Large intestine (tissue), 3 donors: Measurements from ENCODE around the gene RUSC2. TPM values are rescaled to one million over a fixed set of nuclear protein-coding genes. Genes with fewer than 3 reads are reported as not detected.
"Not testable (repeated sequence)": the region's sequence is repeated elsewhere in the genome, so short reads cannot be mapped to it uniquely, and the experiment has no call there.

Source experiments
- DNase-seq, 2 donors: peaks; one replicate each; pipeline versions ENCODE4 v3.0.0 to v3.0.0-alpha.2; 2013
- H3K27ac ChIP-seq: one replicate; pipeline ENCODE4 v1.5.1; 2013; ENCODE audit warnings: low read length
- H3K27me3 ChIP-seq: 2 replicates; pipeline ENCODE4 v1.6.1; 2013; ENCODE audit warnings: low read length; ENCODE audit not compliant: control insufficient read depth, insufficient read depth
- H3K36me3 ChIP-seq: 2 replicates; pipeline ENCODE4 v1.6.1; 2013; ENCODE audit warnings: low read length; ENCODE audit not compliant: control insufficient read depth, insufficient read depth
- H3K4me1 ChIP-seq: one replicate; pipeline ENCODE4 v1.6.1; 2013; ENCODE audit warnings: low read length; ENCODE audit not compliant: control insufficient read depth, insufficient read depth
- H3K4me3 ChIP-seq: one replicate; pipeline ENCODE4 v1.5.1; 2013; ENCODE audit warnings: low read length
- H3K9me3 ChIP-seq: one replicate; pipeline ENCODE4 v1.6.1; 2013; ENCODE audit warnings: mild to moderate bottlenecking, low read depth, low read length, moderate library complexity; ENCODE audit not compliant: control insufficient read depth
- WGBS: methylation state at CpG from one replicate; pipeline ENCODE4 v1.1.5; 2013; ENCODE audit warnings: low lambda C conversion rate; ENCODE audit not compliant: insufficient coverage; 5-methylcytosine and 5-hydroxymethylcytosine counted together
- polyA plus RNA-seq: library from polyadenylated mRNA; unstranded; fragments of 120-200 nt; gene quantifications from one replicate; pipeline ENCODE4 v1.2.1, GENCODE V29; 2013

The RUSC2 gene
- polyA plus RNA-seq, 1 donor: 12.0 TPM

DNA sequence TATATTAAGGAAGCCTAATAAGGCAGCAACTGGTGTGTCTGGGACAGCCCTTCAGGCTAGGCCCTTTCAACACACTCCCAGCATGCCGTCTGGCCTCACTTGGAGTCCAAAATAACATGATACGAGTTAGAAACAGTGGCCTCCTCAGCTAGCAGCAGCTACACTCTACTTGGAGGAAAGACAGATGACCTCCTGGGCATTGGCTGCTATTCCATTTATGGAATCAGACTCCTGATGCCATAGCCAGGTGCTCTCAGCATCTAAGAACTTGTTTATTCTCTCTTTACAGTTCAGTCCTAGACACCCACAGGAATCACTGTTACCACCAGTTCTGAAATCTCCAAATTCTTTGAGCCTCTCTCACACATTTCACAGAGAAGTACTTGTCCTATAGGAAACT is 31.8 kb downstream of the RUSC2 start:
- no peak for DNase-seq
- no peaks in the 10 kb centered on the region for H3K36me3 ChIP-seq
- H3K27me3 ChIP-seq: no peaks in the 10 kb centered on the region
- H3K9me3 ChIP-seq: no peaks in the 10 kb centered on the region
- WGBS: no CpG with 5 or more reads among the region's 2 CpGs
- H3K4me3 ChIP-seq: no peak overlapping the region
- peaks cover 7% of the 10 kb centered on the region for H3K4me1 ChIP-seq
- H3K27ac ChIP-seq: no peak overlapping the region

DNA sequence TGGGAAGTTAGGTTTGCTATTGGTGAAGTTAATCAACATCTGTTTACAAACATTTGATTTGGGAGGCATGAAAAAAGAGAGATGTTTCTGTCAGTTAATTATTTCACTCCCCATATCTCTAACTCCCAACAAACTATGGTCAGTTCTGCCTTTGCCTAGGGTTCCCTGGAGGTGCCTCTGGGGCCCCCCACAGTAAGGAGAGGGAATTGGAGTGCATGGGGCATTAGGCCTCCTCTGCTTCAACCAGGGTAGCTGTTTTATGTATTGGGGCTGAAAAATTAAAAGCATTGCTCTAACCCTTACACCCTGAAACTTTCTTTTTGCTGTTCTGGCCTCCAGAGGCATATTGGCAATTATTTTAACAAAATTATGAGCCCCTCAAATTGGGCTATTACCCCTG is 32.3 kb downstream of the RUSC2 start:
- no peaks in the 10 kb centered on the region for H3K9me3 ChIP-seq
- no peak overlapping the region for H3K4me3 ChIP-seq
- H3K4me1 ChIP-seq: peaks cover 7% of the 10 kb centered on the region
- DNase-seq: no peak
- no peaks in the 10 kb centered on the region for H3K36me3 ChIP-seq
- H3K27me3 ChIP-seq: no peaks in the 10 kb centered on the region
- H3K27ac ChIP-seq: no peak overlapping the region

DNA sequence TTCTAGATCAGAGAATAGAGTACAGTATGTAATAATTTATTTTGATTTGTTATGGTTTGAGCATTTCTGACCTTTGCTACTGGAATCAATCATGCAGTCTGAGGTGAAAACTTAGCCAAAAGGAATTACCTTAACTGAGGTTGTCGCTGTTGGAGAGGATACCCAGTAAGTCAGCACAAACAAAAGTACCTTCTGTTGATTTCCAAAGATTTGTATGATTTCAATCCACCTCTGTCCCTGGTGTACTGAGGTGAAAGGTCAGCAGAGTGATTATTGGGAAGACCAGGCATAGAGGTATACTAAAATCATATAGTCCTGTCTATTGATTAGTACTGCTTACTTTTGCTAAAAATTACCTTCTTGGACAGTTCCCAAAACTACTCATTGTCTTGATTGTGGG is 32.8 kb downstream of the RUSC2 start:
- H3K27me3 ChIP-seq: no peaks in the 10 kb centered on the region
- H3K27ac ChIP-seq: no peak overlapping the region
- no peaks in the 10 kb centered on the region for H3K9me3 ChIP-seq
- no peaks in the 10 kb centered on the region for H3K36me3 ChIP-seq
- DNase-seq: no peak
- peaks cover 7% of the 10 kb centered on the region for H3K4me1 ChIP-seq
- WGBS: no CpG with 5 or more reads among the region's 1 CpG
- H3K4me3 ChIP-seq: no peak overlapping the region

DNA sequence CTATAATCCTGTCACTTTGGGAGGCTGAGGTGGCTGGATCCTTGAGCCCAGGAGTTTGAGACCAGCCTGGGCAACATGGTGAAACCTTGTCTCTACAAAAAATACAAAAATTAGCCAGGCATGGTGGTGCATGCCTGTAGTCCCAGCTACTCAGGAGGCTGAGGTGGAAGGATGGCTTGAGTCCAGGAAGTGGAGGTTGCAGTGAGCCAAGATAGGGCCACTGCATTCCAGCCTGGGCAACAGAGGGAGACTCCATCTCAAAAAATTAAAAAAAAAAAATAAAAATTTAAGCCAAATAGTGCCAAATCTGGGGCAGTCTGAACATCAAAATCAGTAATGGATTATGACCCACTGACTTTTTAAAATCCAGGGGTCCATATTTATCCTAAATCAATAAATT is 33.6 kb downstream of the RUSC2 start:
- not testable (repeated sequence) for H3K9me3 ChIP-seq, H3K27me3 ChIP-seq, H3K4me3 ChIP-seq, DNase-seq, H3K36me3 ChIP-seq, H3K4me1 ChIP-seq, H3K27ac ChIP-seq

DNA sequence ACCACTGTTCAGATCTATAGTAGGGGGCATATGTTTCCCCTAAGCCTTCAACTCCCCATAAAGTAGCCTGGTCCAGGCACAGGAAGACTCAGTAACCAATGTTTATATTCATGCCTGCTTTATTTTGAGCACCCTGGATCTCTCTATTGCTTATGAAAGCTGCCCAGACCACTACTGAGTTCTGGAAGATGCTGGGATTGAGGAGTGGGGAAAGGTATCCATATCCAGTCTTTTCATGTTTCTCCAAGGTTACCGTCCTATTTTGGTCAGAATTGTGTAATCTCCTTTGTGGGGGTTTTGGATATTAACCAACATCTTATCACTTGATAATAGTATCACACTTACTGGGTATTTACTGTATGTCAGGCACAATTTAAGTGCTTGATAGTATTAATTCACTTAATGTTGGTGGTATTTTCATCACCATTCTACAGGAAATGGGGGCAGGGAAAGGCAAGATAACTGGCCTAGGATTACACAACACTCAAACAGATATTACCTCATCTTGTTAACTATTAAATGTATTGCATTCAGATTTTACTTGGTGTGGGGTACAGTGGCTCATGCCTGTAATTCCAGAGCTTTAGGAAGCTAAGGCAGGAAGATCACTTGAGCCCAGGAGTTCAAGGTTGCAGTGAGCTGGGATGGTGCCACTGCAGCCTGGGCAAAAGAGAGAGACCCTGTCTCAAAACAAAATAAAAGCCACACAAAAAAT is 36.3 kb downstream of the RUSC2 start:
- Histone ChIP-seq H3K27me3 (no peaks in the 10 kb centered on the region), H3K4me3 (no peak overlapping the region), H3K9me3 (no peaks in the 10 kb centered on the region), H3K27ac (no peak overlapping the region), H3K36me3 (no peaks in the 10 kb centered on the region), H3K4me1 (peaks cover 2% of the 10 kb centered on the region)
- WGBS: no CpG with 5 or more reads among the region's 1 CpG
- peak in 1 of 2 donors; percentile 52 for DNase-seq

DNA sequence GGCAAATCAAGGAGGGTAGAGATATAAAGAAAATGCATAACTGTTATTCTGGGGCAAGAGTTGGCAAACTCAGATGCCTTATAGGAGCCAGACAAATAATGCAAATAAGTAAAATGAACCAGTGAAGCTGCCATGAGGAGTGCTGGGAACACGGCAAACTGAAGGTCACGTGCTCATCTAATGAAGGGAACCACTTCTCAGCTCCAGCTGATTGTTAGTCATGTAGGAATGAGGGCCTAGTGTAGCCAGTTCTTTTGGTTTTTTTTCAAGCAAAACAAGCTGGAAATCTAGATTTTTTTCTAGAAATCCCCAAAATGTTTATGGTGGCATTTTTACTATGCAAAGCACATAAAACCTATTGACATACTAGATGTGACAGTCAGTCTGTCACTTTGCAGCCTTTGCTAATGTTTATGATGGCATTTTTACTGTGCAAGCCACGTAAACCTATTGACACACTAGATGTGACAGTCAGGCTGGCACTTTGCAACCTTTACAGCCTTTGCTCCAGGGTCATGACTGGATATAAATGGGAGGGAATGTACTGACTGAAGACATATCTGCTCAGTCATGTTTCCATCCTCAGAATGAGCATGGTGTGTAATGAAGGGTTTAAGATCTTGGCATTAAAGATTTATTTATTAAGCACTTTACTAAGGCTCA is 39.4 kb downstream of the RUSC2 start:
- H3K27me3 ChIP-seq: no peaks in the 10 kb centered on the region
- H3K4me1 ChIP-seq: peaks cover 2% of the 10 kb centered on the region
- H3K27ac ChIP-seq: no peak overlapping the region
- WGBS: no CpG with 5 or more reads among the region's 3 CpGs
- no peak overlapping the region for H3K4me3 ChIP-seq
- peak; percentile 29 to 62 for DNase-seq
- H3K9me3 ChIP-seq: no peaks in the 10 kb centered on the region
- H3K36me3 ChIP-seq: no peaks in the 10 kb centered on the region

DNA sequence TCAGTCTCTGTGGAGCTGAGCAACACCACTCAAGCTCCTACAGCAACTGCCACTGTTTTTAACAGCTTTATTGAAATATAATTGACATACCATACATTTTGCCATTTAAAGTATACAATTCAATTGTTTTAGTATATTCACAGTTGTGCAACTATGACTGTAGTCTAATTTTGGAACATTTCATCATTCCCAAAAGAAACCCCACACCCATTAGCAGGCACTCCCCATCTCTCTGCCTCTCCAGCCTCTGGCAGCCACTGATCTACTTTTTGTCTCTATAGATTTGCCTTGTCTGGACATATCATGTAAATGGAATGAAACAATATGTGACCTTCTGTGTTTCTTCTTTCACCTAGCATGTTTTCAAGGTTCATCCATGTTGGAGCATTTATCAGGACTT is 43.5 kb downstream of the RUSC2 start:
- Histone ChIP-seq H3K4me3 (no peak overlapping the region), H3K9me3 (no peaks in the 10 kb centered on the region), H3K27ac (no peak overlapping the region), H3K36me3 (no peaks in the 10 kb centered on the region), H3K27me3 (no peaks in the 10 kb centered on the region), H3K4me1 (no peaks in the 10 kb centered on the region)
- no peak for DNase-seq

DNA sequence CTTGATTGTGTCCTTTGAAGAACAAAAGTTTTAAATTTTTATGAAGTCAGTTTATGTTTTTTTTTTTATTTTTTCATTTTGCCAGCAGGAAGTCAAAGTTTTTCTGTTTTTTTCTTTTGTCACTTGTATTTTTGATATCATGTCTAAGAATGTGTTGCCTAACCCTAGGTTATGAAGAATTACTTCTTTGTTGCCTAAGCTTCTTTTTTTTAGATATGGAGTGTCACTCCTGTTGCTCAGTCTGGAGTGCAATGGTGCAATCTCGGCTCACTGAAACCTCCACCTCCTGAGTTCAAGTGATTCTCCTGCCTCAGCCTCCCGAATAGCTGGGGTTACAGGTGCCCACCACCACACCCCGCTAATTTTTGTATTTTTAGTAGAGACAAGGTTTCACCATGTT is 45.0 kb downstream of the RUSC2 start:
- H3K27ac ChIP-seq, H3K4me3 ChIP-seq, H3K27me3 ChIP-seq, H3K36me3 ChIP-seq, DNase-seq, H3K9me3 ChIP-seq, H3K4me1 ChIP-seq: not testable (repeated sequence)
- no CpG with 5 or more reads among the region's 3 CpGs for WGBS

DNA sequence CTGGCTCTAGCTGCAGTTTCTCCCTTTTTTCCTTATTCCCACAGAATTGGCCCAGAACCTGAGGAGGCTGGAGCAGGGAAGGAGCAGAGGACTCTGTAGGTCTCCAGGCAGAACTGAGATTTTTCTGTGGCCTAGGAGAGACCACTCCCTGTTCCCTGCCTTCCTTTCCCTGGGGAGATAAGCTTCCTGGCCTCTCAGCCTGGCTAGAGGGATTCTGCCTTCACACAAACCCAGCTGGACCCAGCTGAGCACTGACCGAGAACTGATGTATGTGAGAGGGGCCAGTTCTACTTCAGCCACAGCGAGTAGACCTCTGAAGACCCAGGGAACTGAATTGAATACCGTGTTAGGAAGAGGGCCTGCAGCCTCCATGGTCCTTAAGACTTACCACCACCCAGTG is 48.0 kb downstream of the RUSC2 start:
- H3K4me1 ChIP-seq: no peaks in the 10 kb centered on the region

DNA sequence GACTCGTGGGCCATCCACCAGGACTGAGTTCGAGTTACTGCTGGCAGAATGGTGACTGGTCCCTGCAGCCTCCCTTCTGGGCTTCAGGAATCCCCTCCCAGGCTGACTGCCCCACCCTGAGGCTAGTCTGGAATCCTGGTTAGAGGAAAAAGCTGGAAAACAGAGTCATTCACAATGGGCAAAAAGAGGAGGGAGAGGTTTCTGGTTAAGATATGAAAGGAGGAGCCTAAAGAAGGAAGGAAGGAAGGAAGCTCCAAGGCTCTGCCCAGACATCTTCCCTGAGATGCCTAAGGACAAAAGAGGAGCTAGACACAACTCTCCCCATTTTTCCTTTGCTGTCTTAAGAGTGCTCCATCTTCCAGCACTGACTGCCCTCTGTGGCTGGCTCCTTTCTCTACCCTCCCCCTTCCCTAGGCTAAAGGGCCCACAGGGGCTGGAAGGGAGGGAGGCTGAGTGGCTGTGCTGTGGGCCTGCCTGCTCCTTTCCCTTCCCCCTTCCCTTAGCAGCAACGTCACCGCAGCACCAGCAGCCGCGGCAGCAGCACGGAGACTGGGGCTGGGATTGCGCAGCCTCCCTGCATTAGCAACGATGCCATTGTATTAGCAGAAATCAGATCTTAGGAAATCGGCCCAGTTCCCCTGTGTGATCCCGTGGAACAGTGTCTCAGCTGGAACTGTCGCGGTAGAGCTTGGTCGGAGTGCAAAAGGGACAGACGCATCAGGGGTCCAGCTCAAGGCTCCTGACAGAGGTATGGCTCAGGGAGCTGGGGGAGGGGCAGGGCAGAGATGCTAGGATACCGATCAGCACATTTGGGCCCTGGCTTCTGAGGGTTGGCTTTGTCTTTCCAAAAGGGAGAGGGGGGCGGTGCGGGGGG is 48.7 kb downstream of the RUSC2 start:
- DNase-seq: peak; percentile 53 to 69
- Histone ChIP-seq H3K4me1 (no peaks in the 10 kb centered on the region), H3K4me3 (peak overlapping the region; percentile 33), H3K27ac (peak overlapping the region; percentile 80), H3K9me3 (no peaks in the 10 kb centered on the region), H3K27me3 (no peaks in the 10 kb centered on the region), H3K36me3 (no peaks in the 10 kb centered on the region)
- no CpG with 5 or more reads among the region's 18 CpGs for WGBS

More for the DNA sequence above, 48.0 kb downstream of the RUSC2 start:
- DNase-seq: no peak
- Histone ChIP-seq H3K27me3 (no peaks in the 10 kb centered on the region), H3K9me3 (no peaks in the 10 kb centered on the region), H3K27ac (peak overlapping the region; percentile 80), H3K36me3 (no peaks in the 10 kb centered on the region), H3K4me3 (no peak overlapping the region)
- no CpG with 5 or more reads among the region's 3 CpGs for WGBS
